GM21528 (cell line): ENCODE measurements around the gene INTS14.
"Not testable (repeated sequence)": the region's sequence is repeated elsewhere in the genome, so short reads cannot be mapped to it uniquely, and the experiment has no call there.

Experiments used
- ATAC-seq: cut with Tn5 transposase; IDR thresholded peaks from one replicate; pipeline ENCODE4 v1.9.1; 2021; ENCODE audit warnings: mild to moderate bottlenecking, moderate library complexity; ENCODE audit not compliant: unreplicated experiment, low FRiP score

Gene INTS14

GRCh38 chr15:65583701-65584100 lies 27.2 kb downstream of the INTS14 start:
- no peak for ATAC-seq

- ATAC-seq: no peak
Measured at GRCh38 chr15:65580287-65580686, 30.6 kb downstream of the INTS14 start.

GRCh38 chr15:65579762-65580161 lies 31.2 kb downstream of the INTS14 start:
- no peak for ATAC-seq

- ATAC-seq: no peak
Measured at GRCh38 chr15:65578904-65579728, 31.8 kb downstream of the INTS14 start.

GRCh38 chr15:65577129-65577996 lies 33.6 kb downstream of the INTS14 start:
- no peak for ATAC-seq

GRCh38 chr15:65576664-65577063 lies 34.3 kb downstream of the INTS14 start:
- no peak for ATAC-seq

- no peak for ATAC-seq
Measured at GRCh38 chr15:65571971-65572370, 39.0 kb downstream of the INTS14 start.

- ATAC-seq: no peak
Measured at GRCh38 chr15:65569728-65570127, 41.2 kb downstream of the INTS14 start.

GRCh38 chr15:65561934-65562333 lies 49.0 kb downstream of the INTS14 start:
- no peak for ATAC-seq

GRCh38 chr15:65559941-65560340 lies 51.0 kb downstream of the INTS14 start:
- no peak for ATAC-seq

- ATAC-seq: no peak
Measured at GRCh38 chr15:65558997-65559760, 51.8 kb downstream of the INTS14 start.

- no peak for ATAC-seq
Measured at GRCh38 chr15:65558336-65558735, 52.6 kb downstream of the INTS14 start.

- ATAC-seq: no peak
Measured at GRCh38 chr15:65556622-65557021, 54.3 kb downstream of the INTS14 start.

GRCh38 chr15:65553691-65554090 lies 57.2 kb downstream of the INTS14 start:
- no peak for ATAC-seq

GRCh38 chr15:65552851-65553250 lies 58.1 kb downstream of the INTS14 start:
- ATAC-seq: not testable (repeated sequence)

GRCh38 chr15:65551183-65551582 lies 59.7 kb downstream of the INTS14 start:
- no peak for ATAC-seq

- no peak for ATAC-seq
Measured at GRCh38 chr15:65550681-65551098, 60.2 kb downstream of the INTS14 start.

- ATAC-seq: not testable (repeated sequence)
Measured at GRCh38 chr15:65549288-65549687, 61.6 kb downstream of the INTS14 start.

- no peak for ATAC-seq
Measured at GRCh38 chr15:65547841-65548240, 63.1 kb downstream of the INTS14 start.

- no peak for ATAC-seq
Measured at GRCh38 chr15:65541231-65541820, 69.6 kb downstream of the INTS14 start.
